LNCAP (cell line): ENCODE data around the gene CCDC83.

Source experiments
- TF ChIP-seq, protein P1 (sequence below): fragments of 450-650 bp; IDR thresholded peaks from 2 replicates; pipeline ENCODE4 v1.5.1; 2017; ENCODE audit warnings: mild to moderate bottlenecking

Gene CCDC83

GRCh38 chr11:85811624-85812023 is 43.6 kb upstream of the CCDC83 start:
- TF ChIP-seq, protein P1, sequence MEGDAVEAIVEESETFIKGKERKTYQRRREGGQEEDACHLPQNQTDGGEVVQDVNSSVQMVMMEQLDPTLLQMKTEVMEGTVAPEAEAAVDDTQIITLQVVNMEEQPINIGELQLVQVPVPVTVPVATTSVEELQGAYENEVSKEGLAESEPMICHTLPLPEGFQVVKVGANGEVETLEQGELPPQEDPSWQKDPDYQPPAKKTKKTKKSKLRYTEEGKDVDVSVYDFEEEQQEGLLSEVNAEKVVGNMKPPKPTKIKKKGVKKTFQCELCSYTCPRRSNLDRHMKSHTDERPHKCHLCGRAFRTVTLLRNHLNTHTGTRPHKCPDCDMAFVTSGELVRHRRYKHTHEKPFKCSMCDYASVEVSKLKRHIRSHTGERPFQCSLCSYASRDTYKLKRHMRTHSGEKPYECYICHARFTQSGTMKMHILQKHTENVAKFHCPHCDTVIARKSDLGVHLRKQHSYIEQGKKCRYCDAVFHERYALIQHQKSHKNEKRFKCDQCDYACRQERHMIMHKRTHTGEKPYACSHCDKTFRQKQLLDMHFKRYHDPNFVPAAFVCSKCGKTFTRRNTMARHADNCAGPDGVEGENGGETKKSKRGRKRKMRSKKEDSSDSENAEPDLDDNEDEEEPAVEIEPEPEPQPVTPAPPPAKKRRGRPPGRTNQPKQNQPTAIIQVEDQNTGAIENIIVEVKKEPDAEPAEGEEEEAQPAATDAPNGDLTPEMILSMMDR = no peak

DNA sequence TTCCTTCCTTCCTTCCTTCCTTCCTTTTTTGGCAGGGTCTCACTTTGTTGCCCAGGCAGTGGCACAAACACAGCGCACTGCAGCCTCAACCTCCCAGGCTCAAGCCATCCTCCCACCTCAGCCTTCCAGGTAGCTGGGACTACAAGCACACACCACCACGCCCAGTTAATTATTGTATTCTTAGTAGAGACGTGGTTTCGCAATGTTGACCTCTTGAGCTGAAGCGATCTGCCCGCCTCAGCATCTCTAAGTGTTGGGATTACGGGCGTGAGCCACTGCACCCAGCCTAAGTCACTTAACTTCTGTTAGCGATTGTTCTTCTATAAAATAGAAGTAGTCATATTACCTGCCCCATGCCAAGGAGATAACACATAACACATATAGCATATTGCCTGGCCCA is 41.5 kb upstream of the CCDC83 start:
- TF ChIP-seq, protein P1 = no peak

GRCh38 chr11:85815186-85815931 is 39.8 kb upstream of the CCDC83 start:
- TF ChIP-seq, protein P1 = no peak

DNA sequence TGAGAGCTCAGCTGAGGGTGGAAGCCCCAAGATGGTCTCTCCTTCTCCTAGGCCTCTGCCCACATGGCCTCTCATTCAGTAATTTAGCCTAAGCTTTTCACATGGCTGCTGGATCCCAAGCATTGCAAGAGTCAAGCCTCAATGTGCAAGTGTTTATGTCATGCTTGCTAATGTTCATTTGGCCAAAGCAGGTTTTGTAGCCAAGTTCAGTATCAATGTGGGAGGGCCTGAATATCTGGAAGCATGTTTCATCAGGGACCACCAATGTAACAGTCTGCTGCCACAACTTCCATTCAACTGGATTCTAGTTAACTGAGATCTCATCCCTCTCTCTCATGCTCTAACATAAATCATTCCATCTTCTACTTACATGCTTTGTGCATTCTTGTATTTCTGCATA is 35.7 kb upstream of the CCDC83 start:
- TF ChIP-seq, protein P1 = no peak

DNA sequence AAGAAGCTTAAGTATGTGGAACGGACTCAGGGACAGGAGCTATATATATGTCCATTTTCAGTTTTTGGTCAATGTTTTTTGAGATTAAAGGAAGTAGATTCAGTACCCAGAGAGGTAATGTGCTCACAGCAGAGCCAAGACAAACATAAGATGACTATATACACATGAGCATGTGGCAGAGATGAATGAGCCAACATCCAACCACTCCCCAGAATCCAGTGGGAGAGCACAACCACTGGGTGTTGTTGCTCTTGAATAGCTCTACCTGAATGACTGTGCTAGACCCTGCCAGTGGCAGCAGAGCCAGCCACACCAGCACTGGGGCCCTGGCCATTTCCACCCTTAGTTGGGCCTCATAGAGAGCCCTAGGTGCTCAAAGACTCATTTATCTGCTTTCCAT is 33.5 kb upstream of the CCDC83 start:
- TF ChIP-seq, protein P1 = no peak

DNA sequence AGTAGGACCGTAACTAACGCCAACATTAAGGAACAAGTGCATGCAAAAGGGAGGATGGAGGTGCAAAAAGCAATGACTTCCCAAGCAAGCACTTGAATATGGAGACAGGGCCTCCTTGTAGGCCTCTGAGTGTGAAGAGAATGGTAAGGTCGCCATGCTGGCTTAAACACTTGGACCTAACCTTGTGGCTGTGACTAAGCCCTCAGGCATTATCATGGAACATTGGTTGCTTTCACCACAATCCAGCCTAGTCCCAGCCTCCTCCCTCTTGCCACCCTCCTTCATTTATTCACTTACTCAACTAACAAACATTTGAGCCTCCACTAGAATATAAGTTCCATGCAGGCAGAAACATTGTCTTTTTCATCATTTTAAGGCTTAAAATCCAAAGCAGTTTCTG is 32.4 kb upstream of the CCDC83 start:
- TF ChIP-seq, protein P1 = no peak

GRCh38 chr11:85823816-85824215 is 31.4 kb upstream of the CCDC83 start:
- TF ChIP-seq, protein P1 = no peak

- TF ChIP-seq, protein P1 = no peak
These were observed 29.6 kb upstream of the CCDC83 start for GRCh38 chr11:85825616-85826015.
